ENCODE data around the gene PIP5K1B. TPM values are rescaled to one million over a fixed set of nuclear protein-coding genes. Genes with fewer than 3 reads are reported as not detected.

PIP5K1B gene
- total RNA-seq, 1 donor from 2014 or later: not detected

- no peak for DNase-seq (ENCODE audit: low read depth)
- H3K4me3 ChIP-seq (ENCODE audit: low read depth, low read length): no peak overlapping the region
- TF ChIP-seq CTCF (conservative IDR thresholded peaks at IDR 0.05; ENCODE audit: low read depth, low read length): no peak
Observed at GRCh38 chr9:68941780-68942459, 236.9 kb downstream of the PIP5K1B start.

- no peak for DNase-seq (ENCODE audit: low read depth)
- no peak overlapping the region for H3K4me3 ChIP-seq (ENCODE audit: low read depth, low read length)
- TF ChIP-seq CTCF (conservative IDR thresholded peaks at IDR 0.05; ENCODE audit: low read depth, low read length): no peak
Observed at GRCh38 chr9:68942790-68943189, 237.8 kb downstream of the PIP5K1B start.

DNA sequence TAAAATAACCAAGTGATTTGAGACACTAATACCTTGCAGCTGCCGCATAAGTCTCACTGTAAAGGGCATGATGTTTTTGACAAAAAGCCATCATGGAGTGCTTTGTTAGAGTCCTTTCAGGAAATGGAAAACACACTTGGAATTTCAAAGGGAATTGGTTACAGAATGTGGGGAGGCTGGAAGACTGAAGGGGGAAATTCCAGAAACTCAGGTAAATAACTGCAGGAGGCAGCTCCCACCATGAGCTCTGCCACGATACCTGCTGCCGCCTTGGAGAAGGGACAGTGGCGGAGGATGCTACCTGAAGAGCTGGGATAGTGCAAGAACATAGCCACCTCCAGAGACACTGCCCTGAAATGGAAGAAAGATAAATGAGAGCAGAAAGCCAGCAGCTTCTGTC lies 242.0 kb downstream of the PIP5K1B start:
- DNase-seq (ENCODE audit: low read depth): no peak
- no peak for TF ChIP-seq CTCF (conservative IDR thresholded peaks at IDR 0.05; ENCODE audit: low read depth, low read length)
- no peak overlapping the region for H3K4me3 ChIP-seq (ENCODE audit: low read depth, low read length)

DNA sequence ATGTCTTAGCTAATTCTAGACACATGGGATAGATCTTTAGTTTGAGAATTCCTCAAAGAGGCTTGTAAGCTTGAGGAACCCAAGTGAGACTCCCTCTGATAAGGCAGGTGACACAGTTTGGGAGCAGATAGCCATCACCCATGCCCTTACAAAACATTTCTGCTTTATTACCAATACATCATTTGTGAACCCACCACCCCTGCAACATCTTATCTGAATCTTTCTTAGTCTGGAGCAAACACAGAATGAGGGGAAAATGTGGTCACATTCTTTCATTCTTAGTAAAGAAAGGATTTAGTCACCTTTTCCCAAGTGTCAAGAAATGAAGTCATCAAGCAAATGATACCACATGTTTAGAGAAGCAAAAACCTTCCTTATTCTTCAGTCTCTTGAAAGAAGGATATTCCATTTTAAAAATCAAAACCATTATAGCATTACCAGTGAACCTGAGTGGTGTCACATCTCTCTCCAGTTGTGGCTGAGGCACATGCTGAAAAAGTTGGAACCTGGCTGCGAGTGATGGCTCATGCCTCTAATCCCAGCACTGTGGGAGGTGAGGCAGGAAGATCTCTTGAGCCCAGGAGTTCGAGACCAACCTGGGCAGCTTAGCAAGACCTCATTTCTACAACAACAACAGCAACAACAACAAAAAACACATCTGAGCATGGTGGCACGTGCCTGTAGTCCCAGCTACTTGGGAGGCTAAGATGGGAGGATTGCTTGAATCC lies 243.0 kb downstream of the PIP5K1B start:
- H3K4me3 ChIP-seq (ENCODE audit: low read depth, low read length): no peak overlapping the region
- DNase-seq (ENCODE audit: low read depth): no peak
- TF ChIP-seq CTCF (conservative IDR thresholded peaks at IDR 0.05; ENCODE audit: low read depth, low read length): no peak

DNA sequence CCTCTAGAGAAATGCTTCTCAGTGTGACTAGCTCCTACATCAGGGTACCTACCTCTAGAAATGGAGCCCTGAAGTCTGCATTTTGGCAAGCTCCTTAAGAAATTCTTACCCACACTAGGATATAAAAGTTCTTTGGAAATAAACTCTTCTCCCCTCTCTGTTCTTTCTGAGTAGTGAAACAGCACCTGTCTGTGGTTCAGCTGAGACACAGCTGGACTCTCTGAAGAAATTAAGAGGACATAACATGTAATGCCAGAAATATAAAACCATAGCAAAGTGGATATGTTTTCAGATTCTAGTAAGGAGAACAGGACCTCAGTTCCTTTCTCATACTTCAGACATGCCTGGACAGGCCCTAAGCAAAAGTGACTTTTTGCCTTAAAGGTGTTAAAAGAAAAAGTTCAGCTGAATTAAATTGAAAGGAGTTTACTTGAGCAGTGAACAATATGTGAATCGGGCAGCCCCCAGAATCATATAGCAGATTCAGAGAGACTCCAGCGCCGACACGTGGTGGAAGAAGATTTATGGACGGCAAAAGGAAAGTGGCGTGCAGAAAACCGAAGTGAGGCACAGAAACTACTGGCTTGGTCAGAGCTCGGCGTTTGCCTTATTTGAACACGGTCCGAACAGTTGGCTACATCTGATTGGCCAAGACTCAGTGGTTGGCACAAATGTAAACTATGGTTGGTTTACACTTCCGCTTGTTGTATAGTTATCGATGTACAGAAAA lies 244.4 kb downstream of the PIP5K1B start:
- peak; percentile 9 for TF ChIP-seq CTCF (conservative IDR thresholded peaks at IDR 0.05; ENCODE audit: low read depth, low read length)
- no peak for DNase-seq (ENCODE audit: low read depth)
- H3K4me3 ChIP-seq (ENCODE audit: low read depth, low read length): no peak overlapping the region

GRCh38 chr9:68950188-68950587 lies 245.1 kb downstream of the PIP5K1B start:
- TF ChIP-seq CTCF (conservative IDR thresholded peaks at IDR 0.05; ENCODE audit: low read depth, low read length): no peak
- DNase-seq (ENCODE audit: low read depth): no peak
- no peak overlapping the region for H3K4me3 ChIP-seq (ENCODE audit: low read depth, low read length)

Data from epithelial cell of proximal tubule (primary cell).